ENCODE data around the gene RASSF3.
A peak's percentile ranks its signal among the peaks of the same experiment; 100 is the strongest.

Gene RASSF3

GRCh38 chr12:64695550-64695949 lies 85.3 kb downstream of the RASSF3 start:
- DNase-seq, result no peak

DNA sequence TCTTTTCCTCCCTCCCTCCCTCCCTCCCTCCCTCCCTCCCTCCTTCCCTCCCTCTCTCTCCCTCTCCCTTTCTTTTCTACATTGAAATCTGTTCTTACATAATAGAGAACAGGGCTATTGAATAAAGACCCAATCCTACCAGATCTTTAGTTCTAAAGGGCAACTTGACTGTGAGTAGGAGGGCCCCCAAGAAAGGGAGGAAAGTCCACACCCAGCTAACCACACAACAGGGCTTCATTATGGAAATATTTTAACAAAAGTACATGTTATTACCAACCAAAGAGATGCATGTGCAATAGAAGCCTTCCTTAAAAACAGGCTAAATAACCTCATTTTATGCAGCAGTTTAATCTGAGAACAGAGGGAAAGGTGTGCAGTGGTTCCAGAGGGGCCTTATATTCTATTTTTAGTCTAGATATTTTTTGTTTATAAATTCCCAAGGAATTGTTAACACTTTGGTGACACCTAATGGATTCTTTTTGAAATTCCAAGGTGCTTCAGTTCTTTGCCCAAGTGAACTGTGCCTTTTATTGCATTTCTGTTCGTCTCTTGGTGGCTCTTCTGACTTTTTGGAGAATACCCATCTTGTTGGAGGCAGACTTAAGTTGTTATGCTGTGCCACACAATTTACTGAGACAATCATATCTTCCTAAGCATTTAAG lies 85.9 kb downstream of the RASSF3 start:
- DNase-seq, result peak; percentile 28

- DNase-seq, result no peak
Measured at GRCh38 chr12:64699504-64700115, 89.3 kb downstream of the RASSF3 start.

DNA sequence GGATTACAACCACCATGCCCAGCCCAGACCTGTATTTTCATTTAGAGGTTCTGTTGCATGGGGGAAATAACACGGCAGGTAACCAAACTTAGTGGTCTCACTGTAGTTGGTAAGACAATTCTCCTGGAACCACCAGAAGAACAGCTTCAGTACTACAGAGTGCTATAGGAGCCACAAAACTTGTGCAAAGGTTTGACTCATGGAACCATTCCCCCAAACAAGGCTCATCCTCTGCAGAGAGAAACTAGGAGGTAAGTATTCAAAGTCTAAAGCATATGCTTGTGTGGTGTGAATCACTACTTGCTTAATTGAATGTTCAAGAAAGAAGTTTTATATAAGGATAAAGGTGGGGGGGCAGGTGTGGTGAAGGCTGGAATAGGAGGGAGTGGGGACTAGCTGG lies 90.2 kb downstream of the RASSF3 start:
- DNase-seq, result no peak

GRCh38 chr12:64701283-64701682 lies 91.0 kb downstream of the RASSF3 start:
- no peak for DNase-seq

- DNase-seq, result no peak
Measured at GRCh38 chr12:64706306-64706705, 96.0 kb downstream of the RASSF3 start.

GRCh38 chr12:64706857-64707256 lies 96.6 kb downstream of the RASSF3 start:
- peak; percentile 11 for DNase-seq

DNA sequence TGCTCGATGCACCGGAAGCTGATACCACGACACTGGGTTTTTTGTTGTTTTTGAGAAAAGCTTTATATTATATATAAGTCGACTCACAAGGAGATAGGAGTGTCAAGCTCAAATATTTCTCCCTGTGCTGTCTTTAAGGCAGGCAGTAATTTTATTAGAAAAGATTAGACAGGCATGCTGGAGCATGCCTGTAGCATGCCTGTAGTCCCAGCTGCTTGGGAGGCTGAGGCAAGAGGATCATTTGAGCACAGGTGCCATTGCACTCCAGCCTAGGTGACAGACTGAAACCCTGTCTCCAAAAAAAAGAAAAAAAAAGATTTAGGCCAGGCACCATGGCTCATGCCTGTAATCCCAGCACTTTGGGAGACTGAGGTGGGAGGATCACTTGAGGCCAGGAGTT lies 97.1 kb downstream of the RASSF3 start:
- no peak for DNase-seq

DNA sequence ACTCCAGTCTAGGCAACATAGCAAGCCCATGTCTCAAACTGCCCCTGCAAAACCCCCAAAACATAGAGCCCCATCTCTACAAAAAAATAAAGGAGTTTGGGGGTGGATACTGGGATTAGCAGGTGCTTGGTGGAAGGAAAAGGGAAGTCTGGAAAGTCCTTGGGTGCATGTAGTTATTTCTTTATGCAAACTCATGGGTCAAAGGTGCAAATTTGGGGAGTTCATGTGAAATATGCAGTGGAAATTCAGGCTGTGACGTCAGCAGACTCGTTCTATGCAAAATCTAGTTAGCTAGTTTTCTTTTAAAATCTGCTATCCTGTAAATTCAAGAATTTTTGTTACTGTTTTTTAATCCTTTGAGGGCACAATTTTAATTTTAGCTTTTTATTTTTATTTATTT lies 97.6 kb downstream of the RASSF3 start:
- no peak for DNase-seq

DNA sequence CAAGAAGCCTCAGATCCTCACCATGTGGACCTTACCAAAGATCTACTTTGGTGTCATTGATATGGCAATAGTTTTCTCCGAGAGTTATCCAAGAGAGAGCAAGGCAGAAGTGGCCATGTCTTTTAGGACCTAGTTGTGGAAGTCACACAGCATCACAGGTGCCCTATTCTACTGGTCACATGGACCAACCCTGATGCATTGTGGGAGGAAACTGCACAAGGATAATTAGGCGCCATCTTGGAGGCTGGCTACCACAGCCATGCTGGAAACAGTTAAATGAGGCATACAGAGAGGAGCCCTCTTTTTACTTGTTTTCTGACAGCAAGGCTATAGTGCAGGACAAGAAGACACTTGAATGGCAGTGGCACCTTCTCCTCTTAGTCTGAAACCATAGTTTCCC lies 99.1 kb downstream of the RASSF3 start:
- no peak for DNase-seq

DNA sequence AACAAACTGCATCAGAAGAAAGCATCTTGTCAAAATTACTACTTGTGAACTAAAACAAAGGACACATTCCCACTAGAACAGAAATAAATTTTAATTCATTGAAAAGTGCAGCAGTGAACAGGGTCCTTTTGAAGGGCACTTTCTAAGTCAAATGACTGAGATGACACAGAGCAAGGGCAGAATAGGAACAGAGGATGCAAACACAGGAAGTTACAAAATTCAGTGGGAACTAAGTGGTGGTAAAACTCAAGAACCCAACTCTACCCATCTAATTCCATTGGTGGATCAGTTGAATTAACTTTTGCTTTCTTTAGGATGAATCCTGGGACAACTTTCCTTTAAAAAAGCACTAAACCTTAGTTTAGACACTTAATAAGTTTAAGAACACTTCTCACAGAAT lies 103.1 kb downstream of the RASSF3 start:
- DNase-seq, result no peak

DNA sequence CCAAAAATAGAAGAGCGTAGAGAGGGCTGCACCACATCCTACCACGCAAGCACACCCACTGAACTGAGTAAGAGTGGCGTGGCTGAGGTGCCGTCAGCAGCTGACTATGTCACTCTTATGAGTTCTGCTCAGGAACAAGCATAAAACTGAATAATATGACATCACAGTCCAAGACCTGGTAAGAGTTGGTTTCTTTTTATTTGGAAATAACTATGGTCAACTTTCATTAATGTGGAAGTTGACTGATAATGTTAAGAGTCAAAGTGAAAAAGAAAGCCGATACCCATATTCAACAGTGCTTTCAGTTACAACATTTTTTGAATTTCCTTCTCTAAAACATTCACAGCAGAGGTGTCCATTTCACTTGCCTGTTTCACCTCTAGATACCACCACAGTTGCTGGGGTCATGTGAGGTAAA lies 104.3 kb downstream of the RASSF3 start:
- DNase-seq, result no peak

DNA sequence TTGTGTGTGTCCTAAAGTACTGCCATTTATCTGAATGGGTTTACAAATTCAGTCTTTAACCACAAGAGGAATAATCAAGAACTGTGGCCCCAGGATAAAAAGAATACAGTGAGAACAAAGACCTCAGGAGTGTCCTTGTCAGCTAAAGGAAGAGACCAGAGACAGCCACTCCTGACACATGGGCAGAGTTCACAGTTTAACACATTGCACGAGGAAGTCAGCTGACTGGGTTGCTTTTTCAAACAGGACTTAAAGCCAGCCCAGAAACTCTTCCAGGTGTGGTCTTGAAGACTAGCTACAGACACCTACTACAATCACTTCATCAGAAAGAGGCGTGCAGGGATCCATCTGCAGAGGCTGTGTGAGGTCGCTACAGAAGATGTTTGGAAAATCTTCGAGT lies 106.1 kb downstream of the RASSF3 start:
- DNase-seq, result no peak

GRCh38 chr12:64716839-64717455 lies 106.7 kb downstream of the RASSF3 start:
- DNase-seq, result no peak

DNA sequence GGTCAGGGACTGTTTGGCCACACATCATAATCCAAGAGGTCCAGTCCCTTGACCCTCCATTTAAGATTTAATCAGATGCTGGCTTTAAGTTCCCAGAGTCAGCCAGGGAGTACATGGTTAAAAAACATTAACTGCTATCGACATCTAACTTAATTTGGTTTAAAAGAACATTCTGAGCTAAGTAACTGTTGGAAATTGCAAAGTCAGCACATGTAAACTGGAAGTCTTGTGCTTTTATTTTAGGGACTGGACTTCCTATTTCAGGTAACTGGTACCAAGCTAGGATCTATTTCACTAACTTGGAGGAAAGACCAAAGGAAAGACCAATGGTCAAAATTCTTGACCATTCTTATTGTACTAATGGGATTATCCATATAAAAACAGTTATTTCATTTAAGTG lies 108.4 kb downstream of the RASSF3 start:
- no peak for DNase-seq

- DNase-seq, result no peak
Measured at GRCh38 chr12:64720884-64721283, 110.6 kb downstream of the RASSF3 start.

DNA sequence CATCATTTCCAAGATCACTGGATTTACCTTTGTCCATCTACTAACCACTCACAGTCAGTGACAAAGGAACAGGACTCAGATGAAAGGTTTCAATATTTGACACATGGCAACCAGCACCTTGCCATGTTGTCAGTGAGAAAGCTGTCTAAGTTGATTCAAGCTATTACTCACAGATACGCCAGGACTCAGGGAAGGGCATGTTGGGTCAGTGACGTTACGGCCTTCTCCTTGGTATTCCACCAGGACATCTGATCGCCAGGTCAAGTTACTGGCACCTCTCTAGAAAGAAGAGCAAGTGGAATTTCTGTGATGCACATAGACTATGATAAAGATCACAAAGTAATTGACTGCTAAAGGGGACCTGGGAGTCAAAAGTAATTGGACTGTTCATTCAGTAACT lies 112.5 kb downstream of the RASSF3 start:
- no peak for DNase-seq

- no peak for DNase-seq
Measured at GRCh38 chr12:64723630-64724029, 113.3 kb downstream of the RASSF3 start.

DNA sequence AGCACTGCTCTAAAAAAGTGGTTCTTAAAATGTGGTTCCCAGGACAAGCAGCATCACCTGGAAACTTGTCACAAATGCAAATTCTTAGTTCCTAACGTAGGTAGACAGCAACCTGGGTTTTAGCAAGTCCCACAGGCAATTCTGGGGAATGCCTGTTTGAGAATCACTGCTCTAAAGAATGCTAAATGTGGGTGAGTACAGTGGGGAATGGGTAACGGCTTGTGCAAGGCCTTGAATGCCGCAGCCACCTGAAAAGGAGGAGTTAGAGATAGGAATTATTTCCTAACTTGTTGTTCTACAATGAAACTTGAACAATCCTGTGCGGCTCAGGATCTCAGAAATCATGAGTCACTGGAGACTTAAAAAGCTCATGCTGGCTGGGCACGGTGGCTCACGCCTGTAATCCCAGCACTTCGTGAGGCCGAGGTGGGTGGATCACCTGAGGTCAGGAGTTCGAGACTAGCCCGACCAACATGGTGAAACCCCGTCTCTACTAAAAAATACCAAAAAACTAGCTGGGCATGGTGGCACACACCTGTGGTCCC lies 114.0 kb downstream of the RASSF3 start:
- DNase-seq, result no peak

DNA sequence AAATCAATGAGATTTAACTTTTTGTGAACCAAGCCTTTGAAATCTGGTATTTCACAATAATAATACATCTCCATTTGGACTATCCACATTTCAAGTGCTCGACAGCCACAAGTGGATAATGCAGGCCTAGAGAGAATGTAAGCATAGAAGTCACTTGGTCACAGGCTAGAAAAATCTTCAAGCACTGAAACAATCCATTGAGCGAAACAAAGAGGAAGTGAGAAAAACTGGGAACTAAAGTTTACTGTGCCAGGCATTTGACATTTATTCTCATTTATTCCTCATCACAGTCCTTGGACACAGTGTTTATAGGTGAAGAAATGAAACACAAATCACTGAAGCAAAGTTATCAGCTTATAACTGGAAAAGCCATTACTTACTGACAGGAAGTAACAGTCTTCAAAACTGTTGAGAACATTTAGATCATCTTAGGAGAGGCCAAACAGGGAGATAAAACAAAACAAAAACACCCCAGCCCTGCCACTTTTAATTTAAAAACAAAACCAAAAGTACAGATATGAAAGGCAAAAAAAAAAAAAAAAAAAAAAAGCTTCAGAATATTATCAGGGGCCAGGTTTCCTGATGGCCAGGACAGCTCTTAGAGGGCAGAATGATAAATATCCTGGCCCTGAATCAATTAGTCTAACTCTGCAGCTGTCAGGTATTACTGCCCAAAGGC lies 119.8 kb downstream of the RASSF3 start:
- DNase-seq, result no peak

DNA sequence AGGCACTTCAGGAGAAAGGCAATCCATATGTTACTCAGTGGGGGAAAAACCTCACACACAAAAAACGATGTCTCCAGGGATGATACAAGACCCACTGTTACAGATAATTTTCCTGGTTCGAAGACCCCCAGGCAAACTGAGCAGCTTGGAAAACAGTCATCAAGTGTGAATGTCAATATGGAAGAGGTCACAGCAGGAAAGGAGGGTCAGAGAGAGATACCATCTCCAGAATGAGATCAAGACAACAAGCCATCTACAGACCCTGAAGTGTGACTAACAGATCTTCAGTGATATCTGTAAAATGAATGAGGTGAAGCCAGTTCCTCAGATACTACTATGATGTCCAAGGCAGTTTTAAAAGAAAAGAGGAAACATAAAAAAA lies 120.3 kb downstream of the RASSF3 start:
- DNase-seq, result no peak

- DNase-seq, result no peak
Measured at GRCh38 chr12:64731683-64732082, 121.4 kb downstream of the RASSF3 start.

- no peak for DNase-seq
Measured at GRCh38 chr12:64733857-64734256, 123.6 kb downstream of the RASSF3 start.

- no peak for DNase-seq
Measured at GRCh38 chr12:64735442-64735841, 125.1 kb downstream of the RASSF3 start.
